ENCODE data around the gene SSBP3.

GRCh38 chr1:54224233-54224632, 182.0 kb downstream of the SSBP3 start:
- TF ChIP-seq, protein P1, sequence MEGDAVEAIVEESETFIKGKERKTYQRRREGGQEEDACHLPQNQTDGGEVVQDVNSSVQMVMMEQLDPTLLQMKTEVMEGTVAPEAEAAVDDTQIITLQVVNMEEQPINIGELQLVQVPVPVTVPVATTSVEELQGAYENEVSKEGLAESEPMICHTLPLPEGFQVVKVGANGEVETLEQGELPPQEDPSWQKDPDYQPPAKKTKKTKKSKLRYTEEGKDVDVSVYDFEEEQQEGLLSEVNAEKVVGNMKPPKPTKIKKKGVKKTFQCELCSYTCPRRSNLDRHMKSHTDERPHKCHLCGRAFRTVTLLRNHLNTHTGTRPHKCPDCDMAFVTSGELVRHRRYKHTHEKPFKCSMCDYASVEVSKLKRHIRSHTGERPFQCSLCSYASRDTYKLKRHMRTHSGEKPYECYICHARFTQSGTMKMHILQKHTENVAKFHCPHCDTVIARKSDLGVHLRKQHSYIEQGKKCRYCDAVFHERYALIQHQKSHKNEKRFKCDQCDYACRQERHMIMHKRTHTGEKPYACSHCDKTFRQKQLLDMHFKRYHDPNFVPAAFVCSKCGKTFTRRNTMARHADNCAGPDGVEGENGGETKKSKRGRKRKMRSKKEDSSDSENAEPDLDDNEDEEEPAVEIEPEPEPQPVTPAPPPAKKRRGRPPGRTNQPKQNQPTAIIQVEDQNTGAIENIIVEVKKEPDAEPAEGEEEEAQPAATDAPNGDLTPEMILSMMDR (IDR thresholded peaks at IDR 0.05; ENCODE audit: insufficient read depth, low read length, poor library complexity, severe bottlenecking): no peak
- TF ChIP-seq EZH2phosphoT487 (conservative IDR thresholded peaks at IDR 0.05; ENCODE audit: low read length): no peak
